WTC11 (cell line): ENCODE data around the gene FCHSD2.
A peak's percentile ranks its signal among the peaks of the same experiment; 100 is the strongest.

Source experiments
- ELF4 ChIP-seq: sonication (generic); formaldehyde crosslinking; IDR thresholded peaks from 2 replicates; pipeline ENCODE4 v1.8.1; 2022; ENCODE audit warnings: low read depth, mild to moderate bottlenecking, moderate library complexity, missing genetic modification reagents
- ETV6 ChIP-seq: sonication (generic); formaldehyde crosslinking; IDR thresholded peaks from 2 replicates; pipeline ENCODE4 v1.8.1; 2022; ENCODE audit warnings: mild to moderate bottlenecking, missing genetic modification reagents
- NR1H2 ChIP-seq: sonication (generic); formaldehyde crosslinking; IDR thresholded peaks from 2 replicates; pipeline ENCODE4 v1.9.0; 2021; ENCODE audit warnings: mild to moderate bottlenecking, moderate library complexity, missing genetic modification reagents
- TCF7 ChIP-seq: sonication (generic); formaldehyde crosslinking; IDR thresholded peaks from 2 replicates; pipeline ENCODE4 v1.8.0; 2022; ENCODE audit warnings: mild to moderate bottlenecking, low read depth, missing genetic modification reagents, moderate library complexity
- ZBTB21 ChIP-seq: sonication (generic); formaldehyde crosslinking; IDR thresholded peaks from 2 replicates; pipeline ENCODE4 v1.8.1; 2023; ENCODE audit warnings: mild to moderate bottlenecking, missing genetic modification reagents, borderline replicate concordance
- TF ChIP-seq, protein P1 (sequence below): sonication (generic); formaldehyde crosslinking; conservative IDR thresholded peaks from 2 replicates; pipeline ENCODE4 v1.8.1; 2023; ENCODE audit warnings: mild to moderate bottlenecking, low read depth, missing genetic modification reagents, moderate library complexity
- TF ChIP-seq, protein P2 (sequence below): fragments of 200-600 bp; IDR thresholded peaks from 2 replicates; pipeline ENCODE4 v1.8.0; 2022; ENCODE audit warnings: antibody characterized with exemption
- TF ChIP-seq, protein P3 (sequence below): sonication (generic); formaldehyde crosslinking; IDR thresholded peaks from 2 replicates; pipeline ENCODE4 v1.8.1; 2023; ENCODE audit warnings: mild to moderate bottlenecking, moderate library complexity, missing genetic modification reagents
- TF ChIP-seq, protein P4 (sequence below): sonication (generic); formaldehyde crosslinking; IDR thresholded peaks from 2 replicates; pipeline ENCODE4 v1.8.1; 2023; ENCODE audit warnings: mild to moderate bottlenecking, missing genetic modification reagents, moderate library complexity
- TF ChIP-seq, protein P5 (sequence below): sonication (generic); formaldehyde crosslinking; IDR thresholded peaks from 2 replicates; pipeline ENCODE4 v1.8.1; 2022; ENCODE audit warnings: missing genetic modification reagents, borderline replicate concordance

DNA sequence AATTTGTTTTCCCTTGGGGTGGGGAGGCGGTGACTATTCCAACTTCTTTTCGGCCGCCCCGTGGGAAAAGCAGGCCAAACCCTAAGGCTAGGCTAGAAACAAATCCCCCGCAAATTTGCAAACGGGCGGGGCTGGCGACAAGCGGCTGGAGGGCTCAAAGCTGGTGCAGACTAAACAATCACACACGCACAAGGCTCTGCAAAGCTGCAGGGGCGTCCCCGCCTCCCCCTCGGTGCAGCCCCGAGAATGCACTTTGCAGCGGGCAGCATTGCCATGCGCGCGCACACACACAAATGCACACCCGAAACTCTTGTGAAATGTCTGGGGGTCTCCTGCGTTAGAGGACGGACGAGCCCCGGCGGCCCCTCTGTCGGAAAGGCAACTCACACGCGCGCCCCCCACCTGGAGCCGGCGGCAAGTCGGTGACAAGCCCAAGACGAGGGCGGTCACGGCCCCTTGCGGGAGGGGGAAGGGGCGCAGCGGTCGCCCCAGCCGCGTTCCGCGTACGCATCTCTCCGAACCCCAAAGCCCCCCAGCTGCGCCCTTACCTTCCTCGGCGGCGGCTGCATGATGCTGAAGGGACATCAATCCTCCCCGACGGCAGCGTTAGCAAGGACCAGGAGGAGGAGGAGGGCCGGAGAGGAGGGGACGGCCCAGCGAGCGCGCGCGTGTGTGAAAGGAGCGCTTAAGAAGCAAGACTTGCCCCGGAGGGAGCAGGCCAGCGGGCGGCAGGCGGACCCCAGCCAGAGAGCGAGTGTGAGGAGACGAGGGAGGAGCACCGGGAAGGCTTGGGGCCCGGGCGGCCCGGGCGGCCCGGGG is 600 bp downstream of the FCHSD2 start:
- TF ChIP-seq, protein P1, sequence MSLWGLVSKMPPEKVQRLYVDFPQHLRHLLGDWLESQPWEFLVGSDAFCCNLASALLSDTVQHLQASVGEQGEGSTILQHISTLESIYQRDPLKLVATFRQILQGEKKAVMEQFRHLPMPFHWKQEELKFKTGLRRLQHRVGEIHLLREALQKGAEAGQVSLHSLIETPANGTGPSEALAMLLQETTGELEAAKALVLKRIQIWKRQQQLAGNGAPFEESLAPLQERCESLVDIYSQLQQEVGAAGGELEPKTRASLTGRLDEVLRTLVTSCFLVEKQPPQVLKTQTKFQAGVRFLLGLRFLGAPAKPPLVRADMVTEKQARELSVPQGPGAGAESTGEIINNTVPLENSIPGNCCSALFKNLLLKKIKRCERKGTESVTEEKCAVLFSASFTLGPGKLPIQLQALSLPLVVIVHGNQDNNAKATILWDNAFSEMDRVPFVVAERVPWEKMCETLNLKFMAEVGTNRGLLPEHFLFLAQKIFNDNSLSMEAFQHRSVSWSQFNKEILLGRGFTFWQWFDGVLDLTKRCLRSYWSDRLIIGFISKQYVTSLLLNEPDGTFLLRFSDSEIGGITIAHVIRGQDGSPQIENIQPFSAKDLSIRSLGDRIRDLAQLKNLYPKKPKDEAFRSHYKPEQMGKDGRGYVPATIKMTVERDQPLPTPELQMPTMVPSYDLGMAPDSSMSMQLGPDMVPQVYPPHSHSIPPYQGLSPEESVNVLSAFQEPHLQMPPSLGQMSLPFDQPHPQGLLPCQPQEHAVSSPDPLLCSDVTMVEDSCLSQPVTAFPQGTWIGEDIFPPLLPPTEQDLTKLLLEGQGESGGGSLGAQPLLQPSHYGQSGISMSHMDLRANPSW: no peak
- TF ChIP-seq, protein P2, sequence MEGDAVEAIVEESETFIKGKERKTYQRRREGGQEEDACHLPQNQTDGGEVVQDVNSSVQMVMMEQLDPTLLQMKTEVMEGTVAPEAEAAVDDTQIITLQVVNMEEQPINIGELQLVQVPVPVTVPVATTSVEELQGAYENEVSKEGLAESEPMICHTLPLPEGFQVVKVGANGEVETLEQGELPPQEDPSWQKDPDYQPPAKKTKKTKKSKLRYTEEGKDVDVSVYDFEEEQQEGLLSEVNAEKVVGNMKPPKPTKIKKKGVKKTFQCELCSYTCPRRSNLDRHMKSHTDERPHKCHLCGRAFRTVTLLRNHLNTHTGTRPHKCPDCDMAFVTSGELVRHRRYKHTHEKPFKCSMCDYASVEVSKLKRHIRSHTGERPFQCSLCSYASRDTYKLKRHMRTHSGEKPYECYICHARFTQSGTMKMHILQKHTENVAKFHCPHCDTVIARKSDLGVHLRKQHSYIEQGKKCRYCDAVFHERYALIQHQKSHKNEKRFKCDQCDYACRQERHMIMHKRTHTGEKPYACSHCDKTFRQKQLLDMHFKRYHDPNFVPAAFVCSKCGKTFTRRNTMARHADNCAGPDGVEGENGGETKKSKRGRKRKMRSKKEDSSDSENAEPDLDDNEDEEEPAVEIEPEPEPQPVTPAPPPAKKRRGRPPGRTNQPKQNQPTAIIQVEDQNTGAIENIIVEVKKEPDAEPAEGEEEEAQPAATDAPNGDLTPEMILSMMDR: no peak
- TF ChIP-seq, protein P3, sequence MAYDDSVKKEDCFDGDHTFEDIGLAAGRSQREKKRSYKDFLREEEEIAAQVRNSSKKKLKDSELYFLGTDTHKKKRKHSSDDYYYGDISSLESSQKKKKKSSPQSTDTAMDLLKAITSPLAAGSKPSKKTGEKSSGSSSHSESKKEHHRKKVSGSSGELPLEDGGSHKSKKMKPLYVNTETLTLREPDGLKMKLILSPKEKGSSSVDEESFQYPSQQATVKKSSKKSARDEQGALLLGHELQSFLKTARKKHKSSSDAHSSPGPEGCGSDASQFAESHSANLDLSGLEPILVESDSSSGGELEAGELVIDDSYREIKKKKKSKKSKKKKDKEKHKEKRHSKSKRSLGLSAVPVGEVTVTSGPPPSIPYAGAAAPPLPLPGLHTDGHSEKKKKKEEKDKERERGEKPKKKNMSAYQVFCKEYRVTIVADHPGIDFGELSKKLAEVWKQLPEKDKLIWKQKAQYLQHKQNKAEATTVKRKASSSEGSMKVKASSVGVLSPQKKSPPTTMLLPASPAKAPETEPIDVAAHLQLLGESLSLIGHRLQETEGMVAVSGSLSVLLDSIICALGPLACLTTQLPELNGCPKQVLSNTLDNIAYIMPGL (CRISPR knock-in tag): no peak; the same call in 1 of the 2 replicates
- TF ChIP-seq ZBTB21 (CRISPR knock-in tag) (no peak), TCF7 (CRISPR knock-in tag) (no peak), ELF4 (CRISPR knock-in tag) (no peak), NR1H2 (CRISPR knock-in tag) (no peak), ETV6 (peak; percentile 71; the same call in 1 of the 2 replicates)
- TF ChIP-seq, protein P4, sequence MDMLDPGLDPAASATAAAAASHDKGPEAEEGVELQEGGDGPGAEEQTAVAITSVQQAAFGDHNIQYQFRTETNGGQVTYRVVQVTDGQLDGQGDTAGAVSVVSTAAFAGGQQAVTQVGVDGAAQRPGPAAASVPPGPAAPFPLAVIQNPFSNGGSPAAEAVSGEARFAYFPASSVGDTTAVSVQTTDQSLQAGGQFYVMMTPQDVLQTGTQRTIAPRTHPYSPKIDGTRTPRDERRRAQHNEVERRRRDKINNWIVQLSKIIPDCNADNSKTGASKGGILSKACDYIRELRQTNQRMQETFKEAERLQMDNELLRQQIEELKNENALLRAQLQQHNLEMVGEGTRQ (CRISPR knock-in tag): no peak
- TF ChIP-seq, protein P5, sequence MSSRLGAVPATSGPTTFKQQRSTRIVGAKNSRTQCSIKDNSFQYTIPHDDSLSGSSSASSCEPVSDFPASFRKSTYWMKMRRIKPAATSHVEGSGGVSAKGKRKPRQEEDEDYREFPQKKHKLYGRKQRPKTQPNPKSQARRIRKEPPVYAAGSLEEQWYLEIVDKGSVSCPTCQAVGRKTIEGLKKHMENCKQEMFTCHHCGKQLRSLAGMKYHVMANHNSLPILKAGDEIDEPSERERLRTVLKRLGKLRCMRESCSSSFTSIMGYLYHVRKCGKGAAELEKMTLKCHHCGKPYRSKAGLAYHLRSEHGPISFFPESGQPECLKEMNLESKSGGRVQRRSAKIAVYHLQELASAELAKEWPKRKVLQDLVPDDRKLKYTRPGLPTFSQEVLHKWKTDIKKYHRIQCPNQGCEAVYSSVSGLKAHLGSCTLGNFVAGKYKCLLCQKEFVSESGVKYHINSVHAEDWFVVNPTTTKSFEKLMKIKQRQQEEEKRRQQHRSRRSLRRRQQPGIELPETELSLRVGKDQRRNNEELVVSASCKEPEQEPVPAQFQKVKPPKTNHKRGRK (CRISPR knock-in tag): no peak
